HG02885 (cell line): ENCODE measurements around the gene RNASE4.

Source experiments
- ATAC-seq: cut with Tn5 transposase; IDR thresholded peaks from one replicate; pipeline ENCODE4 v1.9.1; 2021; ENCODE audit warnings: mild to moderate bottlenecking; ENCODE audit not compliant: unreplicated experiment, poor library complexity

RNASE4 gene

DNA sequence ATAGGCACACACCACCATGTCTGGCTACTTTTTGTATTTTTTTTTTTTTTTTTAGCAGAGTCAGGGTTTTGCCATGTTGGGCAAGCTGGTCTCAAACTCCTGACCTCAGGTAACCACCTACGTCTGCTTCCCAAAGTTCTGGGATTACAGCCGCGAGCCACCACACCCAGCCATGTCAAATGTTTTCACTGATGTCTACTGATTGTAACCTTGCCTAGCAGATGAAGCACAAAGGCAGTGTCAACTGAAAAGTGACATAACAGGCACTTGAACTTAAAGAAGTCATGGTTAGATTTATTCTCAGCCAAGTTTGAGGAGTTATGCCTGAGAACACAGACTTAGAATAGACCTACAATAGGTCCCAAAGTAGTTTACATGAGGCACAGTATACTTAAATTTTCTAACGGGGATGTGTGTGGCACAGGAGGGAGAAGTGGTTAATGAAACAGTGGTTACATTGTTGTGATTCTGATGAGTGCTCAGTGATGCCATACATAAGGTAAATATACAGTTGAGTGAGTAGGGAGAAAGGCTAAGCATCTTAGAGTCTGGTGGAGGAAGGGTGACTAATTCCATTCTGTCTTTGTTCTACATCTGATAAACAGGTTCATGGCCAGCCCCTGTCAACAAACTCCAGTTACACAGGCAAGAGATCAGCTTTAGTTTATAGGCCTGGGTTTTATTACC is 12.6 kb upstream of the RNASE4 start:
- ATAC-seq = no peak

DNA sequence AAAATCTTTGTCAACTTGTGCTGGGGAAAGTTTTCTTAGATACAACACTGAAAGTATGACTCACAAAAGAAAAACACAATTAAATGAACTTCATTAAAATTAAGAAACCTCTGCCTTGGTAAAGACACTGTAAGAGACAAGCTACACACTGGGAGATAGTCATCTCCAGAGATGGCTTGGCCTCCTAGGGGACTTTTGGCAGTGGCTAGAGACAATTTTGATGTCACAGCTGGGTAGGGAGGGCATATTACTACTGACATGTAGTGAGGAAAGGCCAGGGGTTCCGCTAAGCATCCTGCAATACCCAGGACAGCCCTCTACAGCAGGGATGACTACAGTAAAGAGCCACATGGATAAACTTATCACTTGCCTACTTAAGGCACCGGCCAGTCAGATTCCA is 8.7 kb upstream of the RNASE4 start:
- ATAC-seq = peak; percentile 62

DNA sequence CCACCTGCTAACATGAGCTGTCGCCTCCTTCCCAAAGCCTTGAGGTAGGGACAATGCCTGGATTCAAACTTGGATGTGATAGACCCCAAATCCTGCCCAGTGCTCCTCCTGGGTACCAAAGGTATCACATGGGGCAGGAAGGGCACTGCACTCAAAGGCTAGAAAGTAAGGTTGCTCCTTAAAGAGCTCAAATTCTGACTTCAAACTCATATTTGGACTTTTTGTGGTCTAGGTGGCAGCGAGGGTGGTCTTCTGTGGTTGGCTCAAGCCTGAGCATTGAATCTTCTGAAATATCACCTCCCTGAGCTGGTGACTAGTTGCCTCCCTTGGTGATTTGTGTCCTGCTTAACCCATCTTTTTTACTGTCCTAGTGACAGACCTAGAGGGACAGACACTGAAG is 8.3 kb upstream of the RNASE4 start:
- no peak for ATAC-seq

DNA sequence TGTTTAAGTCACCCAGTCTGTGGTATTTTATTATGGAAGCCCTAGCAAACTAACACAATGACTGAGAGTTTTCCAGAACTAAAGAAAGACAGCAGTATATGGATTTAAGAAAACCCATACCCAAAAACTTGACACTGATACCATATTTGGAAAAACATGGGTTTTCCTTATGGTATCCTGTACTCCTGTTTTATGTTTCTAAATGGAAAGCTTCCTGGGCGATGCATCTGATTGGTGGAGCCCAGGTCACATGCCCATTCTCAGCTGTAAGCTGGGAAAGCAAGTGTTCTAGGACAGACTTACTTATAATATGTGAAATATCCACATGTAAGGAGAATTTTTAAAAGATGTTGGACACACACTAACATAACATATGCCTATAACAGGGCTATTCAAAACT is 4.5 kb upstream of the RNASE4 start:
- no peak for ATAC-seq

DNA sequence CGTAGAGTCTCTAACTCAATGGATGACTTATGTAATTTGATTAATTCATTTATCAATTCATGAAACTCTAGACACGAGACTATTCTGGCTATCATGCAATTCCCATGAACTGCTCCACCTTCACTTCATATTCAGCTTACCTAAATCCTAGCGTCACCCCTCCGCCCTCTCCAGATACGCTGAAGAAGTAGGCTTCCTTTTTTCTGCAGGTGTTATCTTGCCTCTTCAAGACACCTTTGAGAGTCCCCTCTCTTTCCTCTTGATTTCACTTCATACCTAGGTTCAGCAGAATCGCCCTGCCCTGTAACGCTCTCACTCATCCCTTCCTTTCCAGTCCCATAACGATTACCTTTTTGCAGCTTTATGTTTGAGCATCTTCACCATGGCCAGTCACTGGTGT is 4.0 kb upstream of the RNASE4 start:
- ATAC-seq = no peak

DNA sequence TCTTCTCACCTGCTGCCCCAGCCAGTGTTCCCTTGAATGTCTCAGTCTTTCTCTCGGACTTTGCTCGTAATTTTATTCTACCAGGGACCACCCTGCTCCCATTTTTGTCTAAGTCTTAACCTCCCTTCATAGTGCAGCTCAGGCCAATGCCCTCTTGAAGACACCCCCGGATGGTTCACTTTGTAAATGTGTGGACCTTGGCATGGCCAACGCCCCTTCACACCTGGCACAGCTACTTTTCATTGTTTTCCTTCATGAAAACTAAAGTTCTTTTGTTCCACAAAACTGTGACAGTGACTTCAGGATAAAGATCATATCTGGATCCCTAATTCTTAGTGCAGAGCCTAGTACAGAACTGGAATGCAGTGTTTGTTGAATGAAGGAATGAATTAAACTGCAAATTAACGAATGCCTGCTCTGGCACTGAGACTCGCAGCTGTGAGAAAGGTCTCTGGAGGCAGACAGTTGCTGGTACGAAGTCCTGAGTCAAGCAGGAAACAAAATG is 3.5 kb upstream of the RNASE4 start:
- peak; percentile 26 for ATAC-seq

DNA sequence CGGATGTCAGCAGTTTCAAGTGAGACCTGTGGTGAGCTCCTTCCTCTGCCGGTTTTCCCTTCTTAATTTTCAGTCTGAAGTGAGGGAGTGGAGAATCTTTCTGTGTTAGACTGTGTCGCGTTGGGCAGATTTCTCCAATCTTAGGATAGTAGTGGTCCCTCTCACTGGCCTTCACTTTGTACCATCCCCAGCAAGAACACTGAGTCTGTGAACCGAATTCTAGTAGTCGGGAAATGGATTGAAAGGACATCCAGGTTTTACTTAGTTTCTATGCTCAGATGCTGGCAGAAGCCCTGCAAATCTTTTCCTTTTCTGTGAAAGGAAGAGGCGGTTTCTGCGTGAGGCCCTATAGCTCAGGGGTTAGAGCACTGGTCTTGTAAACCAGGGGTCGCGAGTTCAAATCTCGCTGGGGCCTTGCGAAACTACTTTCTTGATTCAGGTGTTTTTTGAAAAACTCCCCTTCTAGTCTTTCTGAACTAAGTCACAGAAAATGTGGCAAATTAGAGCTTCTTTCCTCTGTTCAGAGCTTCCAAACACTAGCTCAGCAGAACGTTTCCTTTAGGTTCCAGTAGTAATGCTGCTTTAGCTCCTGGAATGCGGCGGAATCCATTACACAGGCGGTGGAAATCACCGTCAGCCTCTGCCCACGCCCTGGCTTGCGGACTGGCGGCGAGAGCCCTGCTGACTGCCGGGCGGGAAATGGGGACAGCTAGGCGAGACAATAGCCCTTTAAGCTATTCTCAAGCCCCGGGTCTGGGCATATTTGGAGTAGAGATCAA is 2.8 kb upstream of the RNASE4 start:
- ATAC-seq = peak; percentile 30

DNA sequence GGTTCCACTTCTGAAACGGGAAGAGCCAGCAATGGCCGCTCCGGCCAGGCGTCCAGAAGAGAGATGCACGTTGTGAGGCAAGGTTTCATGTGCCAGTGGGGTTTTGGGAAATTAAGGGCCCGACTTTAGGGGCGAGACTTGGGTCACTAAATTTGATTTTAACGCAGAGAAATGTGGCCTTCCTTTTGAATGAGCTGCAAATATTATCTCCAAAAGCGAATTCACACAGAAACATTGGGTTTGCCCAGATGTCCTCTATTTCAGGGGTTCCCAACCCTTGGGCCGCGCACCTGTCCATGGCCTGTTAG is 2.3 kb upstream of the RNASE4 start:
- no peak for ATAC-seq

DNA sequence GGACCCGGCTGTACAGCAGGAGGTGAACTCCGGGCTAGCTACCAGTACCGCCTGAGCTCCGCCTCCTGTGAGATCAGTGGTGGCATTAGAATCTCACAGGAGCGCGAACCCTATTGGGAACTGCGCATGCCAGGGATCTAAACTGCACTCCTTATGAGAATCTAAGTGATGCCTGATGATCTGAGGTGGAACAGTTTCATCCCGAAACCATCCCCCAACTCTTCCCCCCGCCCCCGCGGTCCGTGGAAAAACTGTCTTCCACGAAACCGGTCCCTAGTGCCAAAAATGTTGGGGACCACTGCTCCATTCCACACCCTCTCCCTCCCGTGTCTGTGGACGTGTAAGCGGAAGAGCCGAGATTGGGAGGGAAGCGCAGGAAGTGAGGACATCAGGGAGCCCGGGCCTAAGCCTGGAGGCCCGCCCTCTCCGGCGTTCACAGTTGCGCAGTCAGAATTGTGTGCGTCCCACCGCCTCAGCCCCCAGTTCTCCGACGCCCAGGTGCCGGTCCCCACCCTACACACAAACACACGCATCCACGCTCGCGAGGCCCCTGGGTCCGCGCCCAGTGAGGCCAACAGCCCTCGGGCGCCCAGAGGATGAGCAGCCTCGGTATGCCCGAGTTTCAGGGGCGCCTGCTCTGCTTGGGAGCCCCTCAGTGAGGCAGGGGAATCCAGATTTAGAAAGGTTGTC is 1.8 kb upstream of the RNASE4 start:
- ATAC-seq = peak; percentile 59

DNA sequence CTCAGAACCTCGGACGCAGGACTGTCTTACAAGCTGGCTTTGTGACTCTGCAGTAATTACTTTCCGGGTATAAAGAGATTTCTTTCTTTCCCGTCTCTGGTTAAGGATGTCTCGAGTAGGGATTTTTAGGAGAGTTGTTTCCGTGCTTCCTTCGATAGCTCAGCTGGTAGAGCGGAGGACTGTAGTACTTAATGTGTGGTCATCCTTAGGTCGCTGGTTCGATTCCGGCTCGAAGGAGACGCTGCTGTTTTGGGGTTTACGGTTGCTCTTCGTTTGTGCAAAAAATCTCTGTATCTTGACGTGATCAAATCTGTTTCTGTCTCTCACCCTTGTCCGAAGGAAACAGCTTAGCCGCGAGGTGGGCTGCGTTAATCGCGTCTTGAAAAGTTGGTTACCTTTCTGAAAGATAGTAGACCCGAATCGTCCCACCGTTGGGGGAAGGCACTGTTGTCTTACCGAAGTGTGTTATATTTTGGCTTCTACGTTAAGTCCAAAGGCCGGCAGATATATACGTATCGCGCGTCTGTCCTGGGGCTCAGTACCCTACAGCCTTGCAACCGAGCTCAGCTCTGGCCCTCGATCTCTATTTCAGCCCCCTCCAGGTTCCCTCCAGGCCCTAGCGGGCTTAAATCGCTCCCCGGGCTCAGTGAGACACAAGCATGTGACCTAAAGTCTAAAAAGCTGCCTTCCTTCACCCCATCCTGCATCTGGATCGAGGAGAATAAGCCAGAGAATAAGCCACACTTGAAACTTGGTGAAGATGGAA is 1.1 kb upstream of the RNASE4 start:
- ATAC-seq = peak; percentile 28

DNA sequence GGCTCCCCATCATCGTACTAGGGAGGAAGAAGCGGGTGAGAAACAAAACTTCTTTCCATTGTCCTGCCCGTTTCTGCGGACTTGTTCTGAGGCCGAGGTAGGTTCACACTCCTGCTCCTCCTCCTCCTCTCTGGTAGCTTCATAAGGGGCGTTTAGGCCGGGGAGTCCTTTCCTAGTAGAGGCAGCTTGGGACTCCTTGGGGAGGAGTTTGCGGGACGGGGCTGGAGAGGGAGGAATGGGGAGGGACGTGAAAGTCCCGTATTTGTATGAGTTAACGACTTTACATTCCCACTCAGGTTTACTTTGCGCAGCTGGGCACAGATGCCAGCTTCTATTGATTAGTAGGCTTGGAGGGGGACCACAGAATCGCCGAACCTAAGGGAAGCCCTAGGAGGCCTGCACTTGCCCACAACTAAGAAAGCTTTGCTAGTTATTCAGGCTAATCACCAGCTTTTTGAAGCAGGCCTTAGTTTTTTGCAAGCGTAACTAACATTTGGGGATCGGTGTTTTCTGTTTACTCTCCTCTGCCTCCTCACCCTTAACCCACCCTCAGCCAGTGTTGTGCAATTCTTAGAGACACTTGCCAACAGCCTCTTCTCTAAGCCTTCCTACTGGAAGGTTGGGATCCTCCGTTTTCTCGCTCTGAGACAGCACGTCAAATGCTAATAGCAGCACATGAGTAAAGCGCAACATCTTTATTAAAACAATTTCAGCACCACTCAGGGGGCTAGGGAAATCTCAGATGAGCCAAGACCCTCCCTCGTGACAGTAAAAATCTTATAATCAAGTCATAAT is 499 bp downstream of the RNASE4 start:
- no peak for ATAC-seq

DNA sequence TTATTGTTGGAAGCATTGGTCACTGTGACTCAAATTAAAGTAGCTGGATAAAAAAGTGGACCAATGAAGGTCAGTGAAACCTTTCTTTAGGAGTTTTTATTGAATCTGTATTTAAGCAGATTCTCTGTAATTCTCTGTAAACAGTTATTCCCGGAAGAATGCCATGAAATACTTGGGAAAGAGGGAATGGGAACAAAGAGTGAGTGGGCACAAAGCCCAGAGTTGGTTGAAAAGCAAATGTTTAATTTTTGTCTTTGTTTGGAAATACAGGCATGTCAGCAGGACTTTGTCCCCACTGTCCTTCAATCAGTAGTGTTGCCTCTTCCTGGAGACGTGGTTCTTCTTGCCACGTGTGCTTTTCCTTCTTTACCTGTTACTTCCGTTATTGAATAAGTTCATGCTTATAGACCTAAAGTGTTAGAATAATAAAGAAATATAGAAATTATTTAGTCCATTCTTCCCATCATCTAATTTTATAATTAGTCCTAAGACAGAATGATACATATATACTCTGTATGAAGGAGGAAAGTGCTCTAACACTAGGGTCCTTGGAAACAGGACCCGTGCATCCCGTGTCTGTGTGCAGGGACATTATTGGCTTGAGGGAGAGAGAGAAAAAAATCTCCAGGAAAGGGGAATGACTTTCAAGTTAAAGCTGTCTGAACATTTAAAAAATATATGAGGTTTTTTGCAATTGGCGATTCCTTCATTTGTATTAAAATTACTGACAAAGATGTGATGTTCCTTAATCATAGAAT is 2.2 kb downstream of the RNASE4 start:
- ATAC-seq = no peak

DNA sequence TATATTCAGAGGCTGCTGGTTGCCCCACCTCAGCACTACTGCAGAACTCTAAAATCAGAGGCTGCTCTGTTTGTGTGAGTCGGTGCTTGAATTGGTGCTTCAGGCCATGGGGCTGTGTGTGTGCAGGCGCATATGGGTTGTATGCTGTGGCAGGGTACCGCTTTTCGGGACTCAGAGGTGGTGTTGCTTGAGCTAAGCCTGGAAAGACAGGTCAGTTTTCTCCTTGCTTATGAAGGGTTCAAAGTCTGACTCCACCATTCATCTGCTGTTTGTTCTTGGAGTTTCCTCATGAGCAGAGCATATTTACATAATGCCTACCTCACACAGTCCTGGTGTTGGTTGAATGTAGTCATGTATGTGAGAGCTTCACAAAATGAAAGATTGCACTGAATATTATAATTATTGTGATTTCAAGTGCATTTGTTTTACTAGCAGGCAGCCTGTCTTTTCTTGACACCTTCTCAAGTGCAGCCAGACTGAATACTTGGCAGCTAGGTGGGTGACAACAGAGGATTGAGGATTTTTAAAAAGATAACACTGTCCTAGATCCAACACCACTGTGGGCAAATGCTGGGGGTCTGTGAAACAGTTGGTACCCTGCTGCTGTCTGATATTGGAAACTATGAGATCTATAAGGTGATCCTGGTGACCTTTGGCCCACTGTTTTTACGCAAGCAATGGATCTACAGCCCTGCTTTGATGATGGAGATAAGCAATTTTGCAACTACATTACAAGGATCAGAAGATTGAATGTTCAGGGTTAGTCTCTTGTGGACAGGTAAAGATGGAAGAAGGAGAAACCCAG is 3.2 kb downstream of the RNASE4 start:
- ATAC-seq = no peak

DNA sequence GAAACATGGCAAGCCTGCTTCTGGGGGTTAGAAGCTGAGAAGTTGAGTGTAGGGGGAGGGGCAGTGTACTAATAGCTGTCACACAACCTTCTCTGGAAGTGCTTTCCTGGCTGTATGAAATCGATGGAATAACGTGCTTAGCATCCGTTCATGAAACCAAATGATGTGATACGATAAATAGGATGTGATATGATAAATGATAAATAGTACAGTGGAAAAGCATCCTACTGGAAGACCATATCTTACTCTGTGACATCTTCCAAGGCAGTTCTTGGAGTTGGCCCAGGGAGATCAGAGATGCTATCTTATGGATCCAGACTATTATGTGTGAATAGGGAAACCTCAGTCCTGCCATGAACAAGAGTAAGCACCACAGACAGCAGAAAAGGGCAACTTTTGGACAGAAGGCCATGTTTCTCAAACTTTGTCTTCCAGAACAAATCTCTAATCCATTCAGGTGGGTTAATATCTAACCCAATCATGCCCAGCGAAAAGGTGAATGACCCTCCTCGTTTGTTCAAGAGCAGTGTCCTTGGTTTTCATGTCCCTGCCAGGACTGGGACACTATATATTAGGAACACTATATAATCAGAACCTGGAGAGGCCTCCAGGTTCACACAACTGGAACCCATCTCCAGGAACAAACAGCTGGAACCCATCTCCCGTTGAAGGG is 3.9 kb downstream of the RNASE4 start, which contains the start of gene ANG:
Gene ANG, plus strand, starts transcription at position 598 of the 673 bp plus-strand sequence. CDS start 4,801 bp downstream, outside the sequence.
- no peak for ATAC-seq

DNA sequence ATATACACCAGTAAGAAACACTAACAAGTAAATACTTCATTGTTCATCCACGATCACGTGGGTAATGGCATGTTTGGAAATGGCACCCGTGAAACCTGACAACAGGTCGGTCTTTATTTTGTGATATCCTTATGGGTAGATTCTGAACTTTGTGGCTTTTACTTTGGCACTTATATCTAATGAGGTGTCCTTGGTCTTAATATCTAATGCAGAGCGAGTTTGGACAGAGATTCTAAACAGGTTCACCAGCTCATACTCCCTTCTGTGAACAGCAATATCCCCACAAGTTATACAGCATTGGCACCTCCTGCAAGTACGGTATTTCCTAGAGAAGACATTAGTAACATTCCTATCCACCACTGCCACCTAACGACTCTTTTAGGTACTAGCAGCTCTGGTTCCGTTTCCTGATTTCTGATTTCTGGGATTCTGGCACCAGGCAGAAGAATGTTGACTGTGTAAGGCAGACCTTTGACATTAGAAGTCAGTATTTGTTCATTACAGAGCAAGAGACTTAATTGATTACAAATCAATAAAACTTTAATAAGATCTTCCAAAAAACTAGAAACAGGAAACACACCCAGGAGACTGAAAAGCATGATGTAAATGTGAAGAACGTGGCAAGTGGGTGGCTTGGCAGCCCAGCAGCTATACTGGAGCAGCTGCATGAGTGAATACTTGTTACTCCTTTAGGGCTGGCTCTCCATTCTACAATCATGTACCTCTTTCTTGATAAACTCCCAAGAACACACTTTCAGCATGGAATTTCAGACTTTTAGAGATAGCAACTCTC is 6.7 kb downstream of the RNASE4 start:
- ATAC-seq = peak; percentile 91

DNA sequence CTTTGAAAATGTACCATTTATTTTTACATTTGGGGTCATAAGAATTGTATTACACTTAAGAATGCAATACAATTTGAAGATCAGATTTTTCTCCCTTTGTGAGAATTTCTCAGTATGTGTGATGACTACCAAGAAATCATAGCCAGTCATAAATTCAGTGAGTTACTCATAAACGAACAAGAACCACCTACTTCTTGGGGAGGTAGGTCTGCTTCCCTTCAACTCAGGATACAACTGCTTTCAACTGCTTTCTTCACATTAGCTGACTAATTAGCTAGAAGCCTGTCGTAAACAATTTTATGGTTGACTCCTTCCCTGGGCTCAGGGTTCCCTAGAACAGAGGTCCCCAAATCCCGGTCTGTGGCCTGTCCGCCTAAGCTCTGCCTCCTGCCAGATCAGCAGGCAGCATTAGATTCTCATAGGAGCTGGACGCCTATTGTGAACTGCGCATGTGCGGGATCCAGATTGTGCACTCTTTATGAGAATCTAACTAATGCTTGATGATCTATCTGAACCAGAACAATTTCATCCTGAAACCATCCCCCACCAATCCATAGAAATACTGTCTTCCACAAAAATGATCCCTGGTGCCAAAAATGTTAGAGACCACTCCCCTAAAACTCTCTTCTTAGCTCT is 7.9 kb downstream of the RNASE4 start:
- ATAC-seq = no peak
